Dermis lymphatic vessel endothelial cell (primary cell): ENCODE measurements around the gene IFNA10. TPM values are rescaled to one million over a fixed set of nuclear protein-coding genes. Genes with fewer than 3 reads are reported as not detected.

Experiments used
- total RNA-seq: library from RNA; depleted of rRNA; stranded (reverse); fragments of >200 nt; gene quantifications from 2 replicates; pipeline ENCODE4 v1.2.1, GENCODE V29; 2014

Gene IFNA10
- not detected in 2 replicates for total RNA-seq

GRCh38 chr9:21207043-21207442 lies at the start of gene IFNA10:
Gene IFNA10 (minus strand): TSS chr9:21207143. CDS start chr9:21207097, 46 bp downstream.

DNA sequence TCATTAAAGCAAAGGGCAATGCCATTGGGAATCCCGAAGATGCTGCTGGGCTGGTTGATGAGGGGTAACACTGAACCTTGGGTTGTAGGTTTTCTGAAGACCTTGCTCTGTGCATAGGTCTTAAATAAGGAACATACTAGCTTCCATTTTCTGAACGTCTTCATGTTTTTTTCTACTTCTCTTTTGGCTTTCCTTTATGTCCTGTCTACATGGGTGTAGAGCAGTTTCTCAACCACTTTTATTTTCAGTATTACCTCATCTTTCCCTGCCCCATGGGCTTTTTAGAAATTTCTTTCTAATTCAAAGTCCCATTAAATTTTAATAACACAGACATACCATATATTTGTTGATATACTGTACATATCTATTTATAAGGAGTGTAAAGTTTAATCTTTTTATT lies 33.0 kb upstream of the IFNA10 start, which contains the start of gene IFNA14:
TSS of gene IFNA14 (minus strand) at position 95 of the 400 bp plus-strand sequence. CDS start at position 25, 70 bp downstream.

GRCh38 chr9:21228122-21228521 lies 21.2 kb upstream of the IFNA10 start, which contains the start of gene IFNA17:
Gene IFNA17 (minus strand): TSS chr9:21228222. CDS start chr9:21228173, 49 bp downstream.

GRCh38 chr9:21217211-21217610 lies 10.3 kb upstream of the IFNA10 start, which contains the start of gene IFNA16:
Gene IFNA16 (minus strand): TSS chr9:21217311. CDS start chr9:21217305, 6 bp downstream.

DNA sequence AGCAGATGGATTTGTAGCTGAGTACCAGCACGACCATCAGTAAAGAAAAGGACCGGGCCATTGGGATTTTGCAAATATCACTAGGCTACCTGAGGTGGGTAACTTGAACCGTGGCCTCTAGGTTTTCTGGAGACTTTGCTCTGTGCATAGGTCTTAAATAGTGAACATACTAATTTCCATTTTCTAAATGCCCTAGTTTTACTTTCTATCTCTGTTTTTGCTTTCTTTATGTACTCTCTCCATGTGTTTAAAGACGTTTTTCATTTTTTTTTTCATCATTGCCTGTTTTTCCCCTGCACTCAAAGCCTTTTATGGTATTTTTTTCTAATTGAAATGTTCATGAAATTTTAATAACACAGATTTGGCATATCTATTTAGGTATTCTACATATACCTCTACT lies 4.8 kb downstream of the IFNA10 start, which contains the start of gene IFNA7:
TSS of gene IFNA7 (minus strand) at position 101 of the 400 bp plus-strand sequence. CDS start at position 61, 40 bp downstream.

DNA sequence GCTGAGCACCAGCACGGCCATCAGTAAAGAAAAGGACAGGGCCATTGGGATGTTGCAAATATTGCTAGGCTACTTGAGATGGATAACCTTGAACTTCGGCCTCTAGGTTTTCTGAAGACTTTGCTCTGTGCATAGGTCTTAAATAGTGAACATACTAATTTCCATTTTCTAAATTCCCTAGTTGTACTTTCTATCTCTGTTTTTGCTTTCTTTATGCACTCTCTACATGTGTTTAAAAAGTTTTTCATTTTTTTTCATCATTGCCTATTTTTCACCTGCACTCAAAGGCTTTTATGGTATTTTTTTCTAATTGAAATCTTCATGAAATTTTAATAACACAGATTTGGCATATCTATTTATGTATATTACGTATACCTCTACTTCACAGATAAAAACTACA lies 19.5 kb downstream of the IFNA10 start, which contains the start of gene IFNA4:
TSS of gene IFNA4 (minus strand) at position 101 of the 400 bp plus-strand sequence. CDS start at position 45, 56 bp downstream.

GRCh38 chr9:21166560-21166959 lies 40.4 kb downstream of the IFNA10 start, which contains the start of gene IFNA21:
Gene IFNA21 (minus strand): TSS chr9:21166660. CDS start chr9:21166612, 48 bp downstream.

Other genes with a start within 250 kb of the IFNA10 start
- under 0.01 and 0.17 TPM in 2 replicates for gene HACD4, start 175.5 kb downstream of the IFNA10 start, total RNA-seq
- not detected in 2 replicates for gene IFNB1, start 129.2 kb downstream of the IFNA10 start, total RNA-seq
- gene IFNW1, start 65.3 kb downstream of the IFNA10 start, total RNA-seq: not detected in 2 replicates
- not detected in 2 replicates for gene IFNA21, start 40.5 kb downstream of the IFNA10 start, total RNA-seq
- not detected in 2 replicates for gene IFNA4, start 19.6 kb downstream of the IFNA10 start, total RNA-seq
- not detected in 2 replicates for gene IFNA7, start 4.9 kb downstream of the IFNA10 start, total RNA-seq
- gene IFNA16, start 10.2 kb upstream of the IFNA10 start, total RNA-seq: not detected in 2 replicates
- gene IFNA17, start 21.1 kb upstream of the IFNA10 start, total RNA-seq: not detected in 2 replicates
- gene IFNA14, start 32.9 kb upstream of the IFNA10 start, total RNA-seq: not detected in 2 replicates
- 0.09 TPM in 1 of 2 replicates, not detected in the other for gene IFNA5, start 98.2 kb upstream of the IFNA10 start, total RNA-seq
- 35.1 and 45.5 TPM in 2 replicates for gene KLHL9, start 128.3 kb upstream of the IFNA10 start, total RNA-seq
- not detected in 2 replicates for gene IFNA6, start 143.7 kb upstream of the IFNA10 start, total RNA-seq
- not detected in 2 replicates for gene IFNA13, start 160.9 kb upstream of the IFNA10 start, total RNA-seq
- not detected in 2 replicates for gene IFNA2, start 178.3 kb upstream of the IFNA10 start, total RNA-seq
- gene IFNA8, start 202.0 kb upstream of the IFNA10 start, total RNA-seq: not detected in 2 replicates
- gene IFNA1, start 233.3 kb upstream of the IFNA10 start, total RNA-seq: not detected in 2 replicates